HCT116 (cell line): ENCODE data around the gene MAP3K20.

Experiments used
- CEBPB ChIP-seq: IDR thresholded peaks from 2 replicates; pipeline ENCODE4 v1.6.1; 2012; ENCODE audit warnings: low read depth
- EGR1 ChIP-seq: IDR thresholded peaks from 2 replicates; pipeline ENCODE4 v1.6.1; 2012; ENCODE audit warnings: low read depth
- EZH2 ChIP-seq: fragments of 200-600 bp; sonication (generic); IDR thresholded peaks from 2 replicates; pipeline ENCODE4 v1.6.1; 2017; ENCODE audit warnings: antibody characterized with exemption, mixed run types
- EZH2phosphoT487 ChIP-seq: fragments of 200-600 bp; IDR thresholded peaks from 2 replicates; pipeline ENCODE4 v1.6.1; 2018; ENCODE audit warnings: antibody characterized with exemption, borderline replicate concordance
- JUND ChIP-seq: IDR thresholded peaks from 2 replicates; pipeline ENCODE4 v1.6.1; 2012
- POLR2A ChIP-seq: IDR thresholded peaks from 2 replicates; pipeline ENCODE4 v1.7.0; 2011; ENCODE audit warnings: borderline replicate concordance; ENCODE audit not compliant: insufficient read depth, insufficient read length; ENCODE audit errors: extremely low read depth
- POLR2AphosphoS5 ChIP-seq: IDR thresholded peaks from 2 replicates; pipeline ENCODE4 v1.6.1; 2011; ENCODE audit warnings: mild to moderate bottlenecking, low read depth, low read length, moderate library complexity
- SP1 ChIP-seq: IDR thresholded peaks from 2 replicates; pipeline ENCODE4 v1.6.1; 2012; ENCODE audit warnings: low read depth
- SRF ChIP-seq: IDR thresholded peaks from 2 replicates; pipeline ENCODE4 v1.6.1; 2012; ENCODE audit warnings: low read depth
- TCF7L2 ChIP-seq: IDR thresholded peaks from 2 replicates; pipeline ENCODE4 v1.7.0; 2011; ENCODE audit warnings: borderline replicate concordance, inconsistent platforms; ENCODE audit not compliant: insufficient read depth, insufficient read length; ENCODE audit errors: extremely low read depth
- ZNF274 ChIP-seq: fragments of 200-500 bp; sonication (Bioruptor generic); IDR thresholded peaks from 2 replicates; pipeline ENCODE4 v1.6.1; 2014; ENCODE audit warnings: mild to moderate bottlenecking, low read depth, low read length, inconsistent platforms
- TF ChIP-seq, protein P1 (sequence below), 3 experiments: fragments of 200-600 bp in 1 of 3; sonication (generic) in 1 of 3; IDR thresholded peaks in 2 of 3; conservative IDR thresholded peaks in 1 of 3; 2 replicates each; pipeline ENCODE4 v1.5.1; 2012 to 2017; ENCODE audit warnings: low read depth in 2 of 3, low read length in 2 of 3, antibody characterized with exemption in 1 of 3, borderline replicate concordance in 1 of 3, control low read depth in 1 of 3, mild to moderate bottlenecking in 1 of 3, mixed read lengths in 1 of 3, mixed run types in 1 of 3, moderate library complexity in 1 of 3; ENCODE audit not compliant: insufficient read depth in 1 of 3
- TF ChIP-seq, protein P2 (sequence below): IDR thresholded peaks from 2 replicates; pipeline ENCODE4 v1.6.1; 2012

DNA sequence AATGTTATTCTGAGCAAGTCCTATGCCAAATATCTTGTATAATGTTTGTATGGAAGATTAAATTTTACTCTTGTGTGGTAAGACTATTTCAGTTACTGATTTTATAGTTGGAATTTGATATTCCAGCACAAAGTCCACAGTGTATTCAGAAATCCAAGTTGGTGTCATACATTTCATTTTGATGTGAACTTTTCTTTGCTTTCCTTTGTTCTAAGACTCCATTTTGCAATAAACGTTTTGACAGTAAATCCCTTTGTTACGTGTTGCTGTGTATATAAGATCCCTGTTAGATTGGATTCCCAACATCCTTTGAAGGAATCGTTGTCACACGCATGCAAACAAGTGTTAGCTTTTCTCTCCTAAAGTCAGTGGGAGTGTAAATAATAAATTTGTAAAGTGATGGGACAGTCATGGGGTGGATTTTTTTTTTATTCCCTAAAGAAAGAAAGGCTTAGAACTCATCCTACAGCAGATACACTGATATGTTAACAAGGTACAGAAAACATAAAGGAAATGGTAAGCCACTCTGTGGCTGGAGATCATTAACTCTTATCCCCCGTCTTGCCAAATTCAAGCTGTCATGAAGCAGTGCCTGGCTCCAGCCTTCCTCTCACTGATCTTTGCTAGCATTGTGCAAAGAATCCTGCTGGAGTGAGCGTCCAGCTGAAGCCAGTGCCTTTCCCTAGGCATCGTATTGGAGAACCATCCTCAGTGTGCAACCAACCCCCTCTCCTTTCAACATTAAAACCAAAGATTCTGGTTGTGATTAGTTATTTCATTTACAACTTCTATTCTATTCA lies 151.5 kb downstream of the MAP3K20 start:
- TF ChIP-seq, protein P1, sequence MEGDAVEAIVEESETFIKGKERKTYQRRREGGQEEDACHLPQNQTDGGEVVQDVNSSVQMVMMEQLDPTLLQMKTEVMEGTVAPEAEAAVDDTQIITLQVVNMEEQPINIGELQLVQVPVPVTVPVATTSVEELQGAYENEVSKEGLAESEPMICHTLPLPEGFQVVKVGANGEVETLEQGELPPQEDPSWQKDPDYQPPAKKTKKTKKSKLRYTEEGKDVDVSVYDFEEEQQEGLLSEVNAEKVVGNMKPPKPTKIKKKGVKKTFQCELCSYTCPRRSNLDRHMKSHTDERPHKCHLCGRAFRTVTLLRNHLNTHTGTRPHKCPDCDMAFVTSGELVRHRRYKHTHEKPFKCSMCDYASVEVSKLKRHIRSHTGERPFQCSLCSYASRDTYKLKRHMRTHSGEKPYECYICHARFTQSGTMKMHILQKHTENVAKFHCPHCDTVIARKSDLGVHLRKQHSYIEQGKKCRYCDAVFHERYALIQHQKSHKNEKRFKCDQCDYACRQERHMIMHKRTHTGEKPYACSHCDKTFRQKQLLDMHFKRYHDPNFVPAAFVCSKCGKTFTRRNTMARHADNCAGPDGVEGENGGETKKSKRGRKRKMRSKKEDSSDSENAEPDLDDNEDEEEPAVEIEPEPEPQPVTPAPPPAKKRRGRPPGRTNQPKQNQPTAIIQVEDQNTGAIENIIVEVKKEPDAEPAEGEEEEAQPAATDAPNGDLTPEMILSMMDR (IDR thresholded peaks at IDR 0.05 in 2 of 3, conservative IDR thresholded peaks at IDR 0.05 in 1 of 3; ENCODE audit: borderline replicate concordance in 1 of 3, insufficient read depth in 1 of 3, low read depth in 2 of 3, low read length in 2 of 3), result no peak
- TF ChIP-seq SP1 (no peak), EZH2 (no peak), EZH2phosphoT487 (no peak), JUND (no peak), EGR1 (no peak), CEBPB (no peak), POLR2AphosphoS5 (no peak), ZNF274 (no peak), TCF7L2 (no peak), SRF (no peak), POLR2A (no peak)
- TF ChIP-seq, protein P2, sequence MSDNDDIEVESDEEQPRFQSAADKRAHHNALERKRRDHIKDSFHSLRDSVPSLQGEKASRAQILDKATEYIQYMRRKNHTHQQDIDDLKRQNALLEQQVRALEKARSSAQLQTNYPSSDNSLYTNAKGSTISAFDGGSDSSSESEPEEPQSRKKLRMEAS, result no peak
